Measurements from ENCODE around the gene MFSD6. TPM values are rescaled to one million over a fixed set of nuclear protein-coding genes. Genes with fewer than 3 reads are reported as not detected.

Gene MFSD6
- total and polyA plus RNA-seq, 2 of the 8 experiments (the other 6 are each of a cell fraction or from before 2014, with no cell fraction given) = 1.8 to 5.1 TPM

DNA sequence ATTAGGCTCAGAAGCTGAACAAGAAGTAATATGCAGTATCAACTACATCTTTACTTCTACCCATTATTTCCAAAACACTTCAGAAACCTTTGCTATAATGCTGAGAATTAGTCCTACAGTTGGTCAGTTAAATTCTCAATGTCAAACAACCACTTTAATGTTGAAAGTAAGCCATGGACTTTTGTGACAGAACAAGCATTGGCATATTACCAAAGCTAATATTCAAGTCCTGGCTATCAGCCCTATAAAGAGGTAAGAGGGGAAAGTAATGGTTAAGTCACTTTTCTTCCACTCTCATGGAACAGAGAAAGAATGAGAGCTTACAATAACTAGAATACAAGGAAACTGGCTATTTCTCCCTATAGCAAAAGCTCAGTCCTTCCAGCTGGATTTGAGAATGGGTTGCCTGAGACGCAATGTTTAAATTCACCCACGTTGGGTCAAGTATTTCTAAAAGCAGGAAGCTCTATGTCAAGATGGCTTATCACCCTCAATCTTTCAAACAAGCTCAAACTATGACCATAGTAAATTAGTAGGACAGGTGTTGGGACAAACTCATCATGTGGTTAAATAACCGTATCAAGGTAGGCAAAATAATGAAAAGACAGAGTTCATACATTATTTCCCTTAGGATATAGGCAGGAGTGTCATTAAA lies 31.4 kb upstream of the MFSD6 start:
- Histone ChIP-seq H3K23ac (ENCODE audit: insufficient read length) (no peak overlapping the region), H3K79me1 (ENCODE audit: low read depth, low read length) (no peaks in the 10 kb centered on the region), H2BK5ac (ENCODE audit: low read depth, low read length) (no peak overlapping the region), H3K4me2 (ENCODE audit: insufficient read depth in 1 of 2, low read depth in 2 of 2, low read length in 2 of 2) (no peak overlapping the region), H3K9ac (replicated peaks in 1 of 4; ENCODE audit: extremely low read depth in 1 of 4, low read depth in 3 of 4, low read length in 3 of 4) (no peak overlapping the region), H2AK5ac (ENCODE audit: low read depth, low read length) (no peak overlapping the region), H2BK12ac (ENCODE audit: low read depth, low read length) (no peak overlapping the region), H3K9me3 (ENCODE audit: insufficient read depth in 2 of 2, low read depth in 1 of 2, low read length in 1 of 2) (no peaks in the 10 kb centered on the region), H3K36me3 (ENCODE audit: control insufficient read depth in 2 of 4, insufficient read depth in 4 of 4, low read length in 3 of 4) (no peaks in the 10 kb centered on the region), H4K8ac (ENCODE audit: extremely low read depth, insufficient read depth, low read length) (no peak overlapping the region), H3K4ac (replicated peaks; ENCODE audit: insufficient read length, low read depth, low read length) (no peak overlapping the region), H2BK120ac (replicated peaks; ENCODE audit: low read depth, low read length) (no peak overlapping the region), H3K27me3 (replicated peaks in 1 of 4; ENCODE audit: control insufficient read depth in 3 of 4, extremely low read depth in 1 of 4, insufficient read depth in 3 of 4, low read length in 3 of 4) (no peaks in the 10 kb centered on the region), H3K56ac (replicated peaks; ENCODE audit: insufficient read length, low read depth, low read length) (no peak overlapping the region), H3K23me2 (ENCODE audit: low read depth, low read length) (no peaks in the 10 kb centered on the region; the same call in 1 of the 2 replicates), H3K14ac (ENCODE audit: insufficient read length) (no peak overlapping the region), H3K79me2 (ENCODE audit: control insufficient read depth in 1 of 2, insufficient read depth in 2 of 2, low read length in 2 of 2) (no peaks in the 10 kb centered on the region), H3K18ac (ENCODE audit: extremely low read depth, low read length) (no peak overlapping the region), H3K27ac (ENCODE audit: low read depth, low read length) (no peak overlapping the region), H2BK20ac (ENCODE audit: low read length) (no peak overlapping the region), H2AFZ (ENCODE audit: low read length) (no peak overlapping the region), H4K91ac (replicated peaks; ENCODE audit: insufficient read length, low read length) (no peak overlapping the region), H4K20me1 (replicated peaks in 1 of 2; ENCODE audit: control insufficient read depth in 1 of 2, insufficient read depth in 2 of 2, low read length in 2 of 2) (no peaks in the 10 kb centered on the region), H3K4me3 (ENCODE audit: extremely low read depth in 1 of 4, insufficient read depth in 2 of 4, low read depth in 3 of 4, low read length in 4 of 4) (no peak overlapping the region), H3K4me1 (replicated peaks in 1 of 4; ENCODE audit: control insufficient read depth in 3 of 4, insufficient read depth in 4 of 4, low read length in 3 of 4) (no peaks in the 10 kb centered on the region), H4K5ac (ENCODE audit: insufficient read length, low read depth, low read length) (no peak overlapping the region), H2BK15ac (ENCODE audit: low read length) (no peak overlapping the region)
- no peak for DNase-seq (ENCODE audit: low read depth in 1 of 2, low spot score in 2 of 2)
- POLR2A ChIA-PET (ENCODE audit: partially characterized antibody) = no interaction called here
- 82% methylated on average over 3 of the region's 3 CpGs; no CpG with 5 or more reads in 1 of the 2 experiments for WGBS, 2 experiments (ENCODE audit: extremely low coverage in 1 of 2, insufficient coverage in 1 of 2, insufficient read length in 1 of 2, insufficient replicate concordance in 2 of 2, low coverage in 1 of 2, low lambda C conversion rate in 2 of 2, missing lambda C conversion rate in 1 of 2)
- FAIRE-seq = no peak
- CTCF ChIA-PET (ENCODE audit: partially characterized antibody) = interaction anchor here (0.7 to 1.1 kb wide), 5 partner anchors 9 to 256 kb away, joined by 3 read pairs; partner anchors contain the start of gene HIBCH
- no peak for TF ChIP-seq KDM5A (IDR thresholded peaks at IDR 0.05; ENCODE audit: low read length)
- TF ChIP-seq SIX5 (IDR thresholded peaks at IDR 0.05; ENCODE audit: low read depth, low read length) = no peak
- TF ChIP-seq SRF (IDR thresholded peaks at IDR 0.05; ENCODE audit: low read depth, low read length) = no peak
- no peak for TF ChIP-seq BRCA1 (IDR thresholded peaks at IDR 0.05; ENCODE audit: low read depth, low read length)
- TF ChIP-seq EP300 (IDR thresholded peaks at IDR 0.05; ENCODE audit: borderline replicate concordance in 1 of 2, low read depth in 2 of 2, low read length in 2 of 2) = no peak
- TF ChIP-seq EZH2 (IDR thresholded peaks at IDR 0.05; ENCODE audit: low read depth, low read length, severe bottlenecking) = no peak
- TF ChIP-seq CTBP2 (IDR thresholded peaks at IDR 0.05; ENCODE audit: borderline replicate concordance, insufficient read depth, insufficient read length, low read length) = no peak
- TF ChIP-seq, protein P1, sequence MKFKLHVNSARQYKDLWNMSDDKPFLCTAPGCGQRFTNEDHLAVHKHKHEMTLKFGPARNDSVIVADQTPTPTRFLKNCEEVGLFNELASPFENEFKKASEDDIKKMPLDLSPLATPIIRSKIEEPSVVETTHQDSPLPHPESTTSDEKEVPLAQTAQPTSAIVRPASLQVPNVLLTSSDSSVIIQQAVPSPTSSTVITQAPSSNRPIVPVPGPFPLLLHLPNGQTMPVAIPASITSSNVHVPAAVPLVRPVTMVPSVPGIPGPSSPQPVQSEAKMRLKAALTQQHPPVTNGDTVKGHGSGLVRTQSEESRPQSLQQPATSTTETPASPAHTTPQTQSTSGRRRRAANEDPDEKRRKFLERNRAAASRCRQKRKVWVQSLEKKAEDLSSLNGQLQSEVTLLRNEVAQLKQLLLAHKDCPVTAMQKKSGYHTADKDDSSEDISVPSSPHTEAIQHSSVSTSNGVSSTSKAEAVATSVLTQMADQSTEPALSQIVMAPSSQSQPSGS (IDR thresholded peaks at IDR 0.05; ENCODE audit: low read length) = no peak
- no peak for TF ChIP-seq GTF2F1 (IDR thresholded peaks at IDR 0.05; ENCODE audit: borderline replicate concordance, low read depth, low read length)
- TF ChIP-seq NRF1 (IDR thresholded peaks at IDR 0.05; ENCODE audit: low read depth, low read length) = no peak
- TF ChIP-seq POU5F1 (IDR thresholded peaks at IDR 0.05; ENCODE audit: low read depth, low read length) = no peak
